ENCODE data around the gene ARID1B. TPM values are rescaled to one million over a fixed set of nuclear protein-coding genes. Genes with fewer than 3 reads are reported as not detected.
"Not testable (repeated sequence)": the region's sequence is repeated elsewhere in the genome, so short reads cannot be mapped to it uniquely, and the experiment has no call there.

The ARID1B gene
- total and polyA plus RNA-seq, 2 experiments from 2014 or later, result 41.9 to 72.7 TPM

GRCh38 chr6:156938143-156938542 is 161.0 kb downstream of the ARID1B start:
- Histone ChIP-seq H3K36me3 (no peaks in the 10 kb centered on the region), H3K27me3 (no peaks in the 10 kb centered on the region), H3K27ac (no peak overlapping the region), H3K9me3 (ENCODE audit: low read depth) (no peaks in the 10 kb centered on the region), H3K4me3 (no peak overlapping the region), H3K4me1 (ENCODE audit: low read depth) (peaks cover 33% of the 10 kb centered on the region)
- no peak for DNase-seq (ENCODE audit: low read depth in 1 of 2, low spot score in 1 of 2)
- no peak for TF ChIP-seq CTCF (IDR thresholded peaks at IDR 0.05; ENCODE audit: low read depth, low read length)

- no peaks in the 10 kb centered on the region for H3K9me3 ChIP-seq (ENCODE audit: low read depth)
- no peaks in the 10 kb centered on the region for H3K27me3 ChIP-seq
- peaks cover 21% of the 10 kb centered on the region for H3K4me1 ChIP-seq (ENCODE audit: low read depth)
- no peaks in the 10 kb centered on the region for H3K36me3 ChIP-seq
- no peak overlapping the region for H3K27ac ChIP-seq
- no peak overlapping the region for H3K4me3 ChIP-seq
- no peak for TF ChIP-seq CTCF (IDR thresholded peaks at IDR 0.05; ENCODE audit: low read depth, low read length)
- no peak for DNase-seq (ENCODE audit: low read depth in 1 of 2, low spot score in 1 of 2)
Observed at GRCh38 chr6:156940221-156940620, 163.0 kb downstream of the ARID1B start.

GRCh38 chr6:156942266-156942665 is 165.1 kb downstream of the ARID1B start:
- Histone ChIP-seq H3K4me3 (no peak overlapping the region), H3K9me3 (ENCODE audit: low read depth) (no peaks in the 10 kb centered on the region), H3K27me3 (no peaks in the 10 kb centered on the region), H3K27ac (no peak overlapping the region), H3K4me1 (ENCODE audit: low read depth) (peaks cover 23% of the 10 kb centered on the region), H3K36me3 (no peaks in the 10 kb centered on the region)
- DNase-seq (ENCODE audit: low read depth in 1 of 2, low spot score in 1 of 2), result no peak
- no peak for TF ChIP-seq CTCF (IDR thresholded peaks at IDR 0.05; ENCODE audit: low read depth, low read length)

- Histone ChIP-seq H3K27ac (no peak overlapping the region), H3K27me3 (no peaks in the 10 kb centered on the region), H3K36me3 (no peaks in the 10 kb centered on the region), H3K9me3 (ENCODE audit: low read depth) (no peaks in the 10 kb centered on the region), H3K4me3 (no peak overlapping the region), H3K4me1 (ENCODE audit: low read depth) (peaks cover 14% of the 10 kb centered on the region)
- TF ChIP-seq CTCF (IDR thresholded peaks at IDR 0.05; ENCODE audit: low read depth, low read length), result no peak
- no peak for DNase-seq (ENCODE audit: low read depth in 1 of 2, low spot score in 1 of 2)
Observed at GRCh38 chr6:156943166-156943565, 166.0 kb downstream of the ARID1B start.

GRCh38 chr6:156943816-156944215 is 166.6 kb downstream of the ARID1B start:
- H3K27ac ChIP-seq, result no peak overlapping the region
- no peaks in the 10 kb centered on the region for H3K27me3 ChIP-seq
- no peak for TF ChIP-seq CTCF (IDR thresholded peaks at IDR 0.05; ENCODE audit: low read depth, low read length)
- H3K4me1 ChIP-seq (ENCODE audit: low read depth), result peaks cover 12% of the 10 kb centered on the region
- H3K9me3 ChIP-seq (ENCODE audit: low read depth), result no peaks in the 10 kb centered on the region
- no peaks in the 10 kb centered on the region for H3K36me3 ChIP-seq
- H3K4me3 ChIP-seq, result no peak overlapping the region
- no peak for DNase-seq (ENCODE audit: low read depth in 1 of 2, low spot score in 1 of 2)

GRCh38 chr6:156944412-156944811 is 167.2 kb downstream of the ARID1B start:
- no peak for TF ChIP-seq CTCF (IDR thresholded peaks at IDR 0.05; ENCODE audit: low read depth, low read length)
- no peak for DNase-seq (ENCODE audit: low read depth in 1 of 2, low spot score in 1 of 2)
- Histone ChIP-seq H3K4me1 (ENCODE audit: low read depth) (peaks cover 15% of the 10 kb centered on the region), H3K27ac (no peak overlapping the region), H3K9me3 (ENCODE audit: low read depth) (no peaks in the 10 kb centered on the region), H3K27me3 (no peaks in the 10 kb centered on the region), H3K36me3 (no peaks in the 10 kb centered on the region), H3K4me3 (no peak overlapping the region)

- not testable (repeated sequence) for H3K4me1 ChIP-seq (ENCODE audit: low read depth); DNase-seq (ENCODE audit: low read depth in 1 of 2, low spot score in 1 of 2); H3K36me3 ChIP-seq; H3K4me3 ChIP-seq; H3K9me3 ChIP-seq (ENCODE audit: low read depth); H3K27ac ChIP-seq; H3K27me3 ChIP-seq
Observed at GRCh38 chr6:156945789-156946172, 168.6 kb downstream of the ARID1B start.
